Hepatocyte (in vitro differentiated cells): Measurements from ENCODE around the gene FAM149B1. TPM values are rescaled to one million over a fixed set of nuclear protein-coding genes. Genes with fewer than 3 reads are reported as not detected.
A peak's percentile ranks its signal among the peaks of the same experiment; 100 is the strongest.

ENCODE experiments used
- DNase-seq: peaks from one replicate; pipeline ENCODE4 v3.0.0-alpha.2; 2016; ENCODE audit warnings: low spot score
- H2AFZ ChIP-seq: fragments of 200-600 bp; sonication (generic); 2 replicates; pipeline ENCODE4 v1.6.0; 2016; ENCODE audit warnings: antibody characterized with exemption, mild to moderate bottlenecking
- H3K27ac ChIP-seq: fragments of 200-600 bp; sonication (generic); 2 replicates; pipeline ENCODE4 v1.5.1; 2016; ENCODE audit warnings: mild to moderate bottlenecking
- H3K27me3 ChIP-seq: fragments of 200-600 bp; sonication (generic); 2 replicates; pipeline ENCODE4 v1.6.1; 2016
- H3K36me3 ChIP-seq: fragments of 200-600 bp; sonication (generic); replicated peaks from 2 replicates; pipeline ENCODE4 v1.5.1; 2016; ENCODE audit warnings: low read depth; ENCODE audit not compliant: insufficient read depth
- H3K4me1 ChIP-seq: fragments of 200-600 bp; sonication (generic); 2 replicates; pipeline ENCODE4 v1.5.1; 2016; ENCODE audit warnings: mild to moderate bottlenecking, moderate library complexity; ENCODE audit not compliant: insufficient read depth
- H3K4me2 ChIP-seq: fragments of 200-600 bp; sonication (generic); 2 replicates; pipeline ENCODE4 v1.6.0; 2016
- H3K4me3 ChIP-seq: fragments of 200-600 bp; sonication (generic); 2 replicates; pipeline ENCODE4 v1.5.1; 2016; ENCODE audit warnings: mild to moderate bottlenecking
- H3K79me2 ChIP-seq: fragments of 200-600 bp; sonication (generic); 2 replicates; pipeline ENCODE4 v1.6.0; 2017; ENCODE audit warnings: mild to moderate bottlenecking
- H3K9me2 ChIP-seq: fragments of 200-600 bp; sonication (generic); replicated peaks from 2 replicates; pipeline ENCODE4 v1.6.0; 2017; ENCODE audit warnings: mild to moderate bottlenecking; ENCODE audit not compliant: insufficient read depth
- H3K9me3 ChIP-seq: fragments of 200-600 bp; sonication (generic); 2 replicates; pipeline ENCODE4 v1.5.1; 2016; ENCODE audit warnings: low read depth, mild to moderate bottlenecking
- H4K20me1 ChIP-seq: fragments of 200-600 bp; sonication (generic); 2 replicates; pipeline ENCODE4 v1.6.0; 2016; ENCODE audit warnings: mild to moderate bottlenecking; ENCODE audit not compliant: insufficient read depth, poor library complexity, severe bottlenecking
- CTCF ChIP-seq: fragments of 200-600 bp; sonication (generic); IDR thresholded peaks from 2 replicates; pipeline ENCODE4 v1.5.1; 2016; ENCODE audit warnings: antibody characterized with exemption, mild to moderate bottlenecking; ENCODE audit not compliant: poor library complexity
- EZH2 ChIP-seq: fragments of 200-600 bp; sonication (generic); IDR thresholded peaks from 2 replicates; pipeline ENCODE4 v1.6.1; 2016; ENCODE audit warnings: antibody characterized with exemption, mild to moderate bottlenecking, borderline replicate concordance
- EZH2phosphoT487 ChIP-seq: fragments of 200-600 bp; sonication (generic); IDR thresholded peaks from one replicate; pipeline ENCODE4 v1.6.1; 2018; ENCODE audit warnings: antibody characterized with exemption, mild to moderate bottlenecking, low read depth, moderate library complexity; ENCODE audit not compliant: unreplicated experiment, severe bottlenecking
- WGBS: methylation state at CpG from one replicate; pipeline ENCODE4 v1.1.6; 2016; ENCODE audit warnings: low lambda C conversion rate; ENCODE audit errors: missing lambda C conversion rate; 5-methylcytosine and 5-hydroxymethylcytosine counted together
- polyA plus RNA-seq: library from polyadenylated mRNA; unstranded; fragments of >200 nt; fragmentation: Nextera tagmentation; extraction: Ambion mirVana; gene quantifications from 2 replicates; pipeline ENCODE4 v1.2.1, GENCODE V29; 2016
- total RNA-seq: library from RNA; depleted of rRNA; stranded (reverse); fragments of >200 nt; gene quantifications from 2 replicates; pipeline ENCODE4 v1.2.3, GENCODE V29; 2014

Gene FAM149B1
- total and polyA plus RNA-seq, 2 experiments from 2014 or later: 9.8 to 22.7 TPM

GRCh38 chr10:73247509-73248258 is 79.8 kb downstream of the FAM149B1 start:
- 45% methylated on average over 4 of the region's 4 CpGs for WGBS

GRCh38 chr10:73248259-73248724 is 80.4 kb downstream of the FAM149B1 start:
- Histone ChIP-seq H3K27ac (peak overlapping the region; percentile 90), H3K9me3 (no peaks in the 10 kb centered on the region), H3K27me3 (no peaks in the 10 kb centered on the region), H2AFZ (no peak overlapping the region), H3K4me2 (peak overlapping the region; percentile 83), H4K20me1 (no peaks in the 10 kb centered on the region), H3K36me3 (no peaks in the 10 kb centered on the region), H3K4me1 (peaks cover 26% of the 10 kb centered on the region), H3K79me2 (peaks cover 75% of the 10 kb centered on the region), H3K4me3 (no peak overlapping the region), H3K9me2 (no peaks in the 10 kb centered on the region)
- TF ChIP-seq EZH2phosphoT487 (no peak), CTCF (no peak), EZH2 (no peak)
- DNase-seq: no peak
- 82% methylated on average over 5 of the region's 5 CpGs for WGBS

More at GRCh38 chr10:73247509-73248258, 79.8 kb downstream of the FAM149B1 start:
- Histone ChIP-seq H4K20me1 (no peaks in the 10 kb centered on the region), H3K9me3 (no peaks in the 10 kb centered on the region), H2AFZ (peak overlapping the region; percentile 55), H3K4me1 (peaks cover 26% of the 10 kb centered on the region), H3K27me3 (no peaks in the 10 kb centered on the region), H3K9me2 (no peaks in the 10 kb centered on the region), H3K4me2 (peak overlapping the region; percentile 83), H3K4me3 (peak overlapping the region; percentile 34), H3K79me2 (peaks cover 75% of the 10 kb centered on the region), H3K36me3 (no peaks in the 10 kb centered on the region), H3K27ac (peak overlapping the region; percentile 90)
- TF ChIP-seq EZH2phosphoT487: no peak
- no peak for TF ChIP-seq EZH2
- TF ChIP-seq CTCF: no peak
- no peak for DNase-seq

- H3K4me2 ChIP-seq: peak overlapping the region; percentile 97
- DNase-seq: peak; percentile 38
- H3K27me3 ChIP-seq: no peaks in the 10 kb centered on the region
- H4K20me1 ChIP-seq: no peaks in the 10 kb centered on the region
- no peaks in the 10 kb centered on the region for H3K36me3 ChIP-seq
- no peaks in the 10 kb centered on the region for H3K9me2 ChIP-seq
- peaks cover 18% of the 10 kb centered on the region for H3K4me1 ChIP-seq
- no peaks in the 10 kb centered on the region for H3K9me3 ChIP-seq
- 19% methylated on average over 23 of the region's 23 CpGs for WGBS
- peak overlapping the region; percentile 89 for H2AFZ ChIP-seq
- TF ChIP-seq CTCF (no peak), EZH2 (no peak), EZH2phosphoT487 (no peak)
- H3K4me3 ChIP-seq: peak overlapping the region; percentile 80
- peak overlapping the region; percentile 96 for H3K27ac ChIP-seq
- peaks cover 55% of the 10 kb centered on the region for H3K79me2 ChIP-seq
Observed at GRCh38 chr10:73251683-73252444, 83.9 kb downstream of the FAM149B1 start.
